Activated CD8-positive, alpha-beta memory T cell treated with anti-CD3 and anti-CD28 coated beads, Interleukin-2, amount 50 U/mL, for 24 hours (primary cell): ENCODE results near the gene PPM1K.

Experiments used
- DNase-seq: peaks from one replicate; pipeline ENCODE4 v3.0.0-alpha.2; 2020; ENCODE audit errors: extremely low read depth

The PPM1K gene

DNA sequence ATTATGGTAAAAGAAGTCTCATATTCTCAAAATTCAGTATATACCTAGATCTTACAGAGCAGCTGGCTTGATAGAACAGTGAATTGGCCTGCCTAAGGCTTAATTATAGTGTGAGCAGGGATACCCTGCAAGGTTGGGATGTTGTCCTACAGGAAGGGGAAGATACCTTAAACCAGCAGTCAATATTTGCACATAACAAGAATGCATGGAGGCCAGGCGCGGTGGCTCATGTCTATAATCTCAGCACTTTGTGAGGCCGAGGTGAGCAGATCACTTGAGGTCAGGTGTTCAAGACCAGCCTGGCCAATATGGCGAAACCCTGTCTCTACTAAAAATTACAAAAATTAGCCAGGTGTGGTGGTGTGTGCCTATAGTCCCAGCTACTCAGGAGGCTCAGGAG is 67.2 kb downstream of the PPM1K start:
- DNase-seq: no peak

DNA sequence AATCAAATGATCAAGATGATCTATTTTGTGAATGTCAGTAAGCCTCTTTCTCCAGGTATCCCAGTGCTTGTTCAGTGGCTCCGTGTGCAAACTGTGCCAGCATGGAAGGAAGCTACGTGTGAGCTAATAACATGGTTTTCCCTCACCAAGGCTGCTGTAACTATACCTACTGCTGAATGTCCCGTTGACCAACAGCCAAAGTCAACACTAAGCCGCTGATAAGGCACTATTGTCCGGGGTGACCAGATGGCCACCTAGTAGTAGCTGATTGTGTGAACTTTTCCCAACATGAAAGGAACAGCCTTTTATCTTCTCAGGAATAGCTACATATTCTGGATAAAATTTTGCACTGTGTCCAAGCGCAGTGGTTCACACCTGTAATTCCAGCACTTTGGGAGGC is 68.0 kb downstream of the PPM1K start:
- DNase-seq: no peak

DNA sequence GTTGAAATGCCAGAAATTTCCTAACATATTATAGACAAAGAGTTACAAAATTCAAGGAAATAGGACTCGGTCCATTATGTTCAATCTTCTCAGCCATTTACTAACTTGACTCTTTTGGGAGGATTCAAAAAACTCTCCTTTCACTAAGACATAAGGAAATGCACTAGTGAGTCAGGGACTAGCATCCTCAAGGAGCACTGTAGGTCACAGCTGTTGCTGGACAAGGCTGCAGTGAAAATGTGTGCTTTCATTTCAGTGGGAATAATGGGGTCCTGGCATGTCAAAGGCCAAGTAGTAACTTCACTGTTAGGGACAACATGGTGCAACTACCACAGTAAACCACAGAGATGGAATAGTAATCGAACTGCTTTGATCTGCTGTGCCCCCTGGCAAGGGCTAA is 69.0 kb downstream of the PPM1K start:
- no peak for DNase-seq

DNA sequence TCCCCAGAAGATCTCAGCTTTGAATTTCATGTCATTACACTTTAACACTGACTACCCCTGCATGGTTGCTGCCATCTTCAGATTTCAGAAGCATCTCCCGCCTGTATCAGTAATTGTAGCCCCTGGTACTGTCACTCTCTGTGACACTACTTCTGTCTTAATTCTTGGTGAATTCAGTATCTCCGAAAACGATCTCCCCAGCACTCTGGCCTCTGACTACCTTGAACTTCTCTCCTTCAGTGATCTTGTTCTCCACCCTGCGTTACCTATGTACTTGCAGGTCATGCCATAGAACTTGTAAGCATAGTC is 72.2 kb downstream of the PPM1K start:
- no peak for DNase-seq

DNA sequence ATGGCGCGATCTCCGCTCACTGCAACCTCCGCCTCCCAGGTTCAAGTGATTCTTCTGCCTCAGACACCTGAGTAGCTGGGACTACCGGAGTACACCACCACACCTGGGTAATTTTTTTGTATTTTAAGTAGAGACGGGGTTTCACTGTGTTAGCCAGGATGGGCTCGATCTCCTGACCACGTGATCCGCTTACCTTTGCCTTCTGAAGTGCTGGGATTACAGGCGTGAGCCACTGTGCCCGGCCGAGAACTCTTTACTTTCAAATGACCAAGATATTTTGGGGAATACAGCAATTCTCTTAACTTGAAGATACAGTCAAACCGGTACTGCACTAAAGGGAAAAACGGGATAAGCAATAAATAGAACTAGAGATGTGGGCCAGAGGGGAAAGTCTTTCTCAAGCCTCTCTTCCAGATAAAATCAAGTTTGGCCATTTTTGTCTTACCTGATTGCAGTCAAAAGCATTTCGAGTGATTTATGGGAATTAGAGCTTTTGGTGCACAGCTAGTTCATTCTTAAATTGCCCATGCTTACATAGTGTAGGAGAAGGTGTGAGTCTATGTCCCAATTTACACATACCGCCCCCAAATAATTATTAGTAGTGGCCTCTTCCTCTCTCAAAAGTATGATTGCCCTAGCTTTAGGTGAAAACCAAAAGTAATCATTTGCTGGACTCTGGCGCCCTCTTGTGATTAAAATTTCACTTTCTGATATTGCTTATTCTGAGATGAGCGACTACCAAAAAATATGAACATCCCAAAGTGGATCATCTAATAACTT is 72.7 kb downstream of the PPM1K start:
- no peak for DNase-seq

DNA sequence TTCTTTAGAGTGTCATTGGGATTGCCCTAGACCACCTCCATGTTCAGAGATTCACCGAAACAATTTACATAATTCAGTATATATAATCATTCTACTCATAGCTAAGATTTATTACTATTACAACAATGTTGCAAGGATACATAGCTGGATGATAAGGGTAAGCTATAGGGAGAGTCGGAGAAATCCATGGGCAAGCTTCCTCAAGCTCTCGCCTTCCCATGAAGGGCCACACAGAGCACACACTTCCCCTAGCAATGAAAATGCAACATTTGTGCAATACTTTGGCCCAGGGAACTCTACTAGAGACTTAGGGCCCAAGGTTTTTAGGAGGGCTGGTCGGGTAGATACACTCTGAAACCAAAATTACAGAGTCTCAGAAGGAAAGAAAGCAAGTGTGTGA is 76.2 kb downstream of the PPM1K start:
- no peak for DNase-seq
